NCI-H345 treated with DMSO at 0.1 percent for 48 hours (cell line): ENCODE results near the gene REV1.
"Not testable (repeated sequence)": the region's sequence is repeated elsewhere in the genome, so short reads cannot be mapped to it uniquely, and the experiment has no call there.

Experiments
- DNase-seq: peaks from one replicate; lab custom pipeline; 2025; ENCODE audit not compliant: unreplicated experiment; lab: John Stamatoyannopoulos, UW

The REV1 gene

GRCh38 chr2:99365661-99366060 is 124.2 kb downstream of the REV1 start:
- no peak for DNase-seq

- no peak for DNase-seq
Observed at GRCh38 chr2:99356853-99357252, 133.0 kb downstream of the REV1 start.

- DNase-seq = not testable (repeated sequence)
Observed at GRCh38 chr2:99354825-99355224, 135.0 kb downstream of the REV1 start.

GRCh38 chr2:99354070-99354469 is 135.7 kb downstream of the REV1 start:
- no peak for DNase-seq
